WTC11 (cell line): ENCODE measurements around the gene SH3GL3. TPM values are rescaled to one million over a fixed set of nuclear protein-coding genes. Genes with fewer than 3 reads are reported as not detected.

Source experiments
- ATAC-seq: fragments of 200-7000 bp; cut with Tn5 transposase; 2 replicates; pipeline ENCODE4 v1.10.0; 2021; ENCODE audit warnings: mild to moderate bottlenecking, moderate library complexity
- CTCF ChIA-PET: fragments of 300-600 bp; sonication (Branson Sonifier 250); formaldehyde crosslinking; loops from one replicate; lab custom pipeline; 2021; ENCODE audit warnings: antibody characterized with exemption; lab: Charles Lee
- POLR2A ChIA-PET: fragments of 350-600 bp; sonication (Branson Sonifier 250); formaldehyde crosslinking; loops from one replicate; lab custom pipeline; 2021; ENCODE audit warnings: antibody characterized with exemption; lab: Charles Lee
- DNase-seq: peaks from one replicate; pipeline ENCODE4 v3.0.0; 2021; ENCODE audit warnings: low spot score
- H3K27ac Mint-ChIP-seq: 2 replicates; pipeline ENCODE4 v1.8.0; 2021; ENCODE audit warnings: mixed read lengths
- H3K27me3 Mint-ChIP-seq: 2 replicates; pipeline ENCODE4 v1.8.0; 2021; ENCODE audit warnings: low read depth, mild to moderate bottlenecking, moderate library complexity, mixed read lengths
- H3K36me3 Mint-ChIP-seq: 2 replicates; pipeline ENCODE4 v1.8.0; 2021; ENCODE audit warnings: mixed read lengths
- H3K4me1 Mint-ChIP-seq: 2 replicates; pipeline ENCODE4 v1.8.0; 2022; ENCODE audit warnings: mixed read lengths
- H3K4me3 Mint-ChIP-seq: 2 replicates; pipeline ENCODE4 v1.8.0; 2021; ENCODE audit warnings: mild to moderate bottlenecking, moderate library complexity, mixed read lengths
- H3K9me3 Mint-ChIP-seq: 2 replicates; pipeline ENCODE4 v1.8.0; 2021; ENCODE audit warnings: mixed read lengths
- ATF1 ChIP-seq: sonication (generic); formaldehyde crosslinking; IDR thresholded peaks from 2 replicates; pipeline ENCODE4 v1.8.1; 2023; ENCODE audit warnings: mild to moderate bottlenecking, moderate library complexity, missing genetic modification reagents
- E2F4 ChIP-seq: sonication (generic); formaldehyde crosslinking; IDR thresholded peaks from 2 replicates; pipeline ENCODE4 v1.8.1; 2022; ENCODE audit warnings: low read depth, mild to moderate bottlenecking, moderate library complexity, missing genetic modification reagents, borderline replicate concordance
- E2F5 ChIP-seq: sonication (generic); formaldehyde crosslinking; IDR thresholded peaks from 2 replicates; pipeline ENCODE4 v1.8.1; 2022; ENCODE audit warnings: mild to moderate bottlenecking, moderate library complexity, missing genetic modification reagents
- ESRRA ChIP-seq: sonication (generic); formaldehyde crosslinking; IDR thresholded peaks from 2 replicates; pipeline ENCODE4 v1.8.1; 2022; ENCODE audit warnings: mild to moderate bottlenecking, missing genetic modification reagents, borderline replicate concordance
- JAZF1 ChIP-seq: fragments of 250-450 bp; sonication (Bioruptor Pico); IDR thresholded peaks from 2 replicates; pipeline ENCODE4 v1.9.0; 2021; ENCODE audit warnings: moderate library complexity, mild to moderate bottlenecking, inconsistent platforms
- PRDM15 ChIP-seq: sonication (generic); formaldehyde crosslinking; IDR thresholded peaks from 2 replicates; pipeline ENCODE4 v1.8.0; 2022; ENCODE audit warnings: missing genetic modification reagents
- ZNF425 ChIP-seq: fragments of 250-450 bp; sonication (Bioruptor Pico); conservative IDR thresholded peaks from 2 replicates; pipeline ENCODE4 v1.9.0; 2021; ENCODE audit warnings: mild to moderate bottlenecking
- ZNF532 ChIP-seq: fragments of 250-450 bp; sonication (Bioruptor Pico); IDR thresholded peaks from 2 replicates; pipeline ENCODE4 v1.9.0; 2021; ENCODE audit warnings: mild to moderate bottlenecking, borderline replicate concordance
- total RNA-seq: library from RNA; stranded (reverse); gene quantifications from 3 replicates; pipeline ENCODE4 v1.2.3, GENCODE V29; 2021

Gene SH3GL3
- total RNA-seq, 1 experiment from 2014 or later = 9.2 TPM

GRCh38 chr15:83503595-83504364, 56.6 kb downstream of the SH3GL3 start (continued):
- no peak for TF ChIP-seq E2F4 (CRISPR knock-in tag)

- ATAC-seq (peak; percentile 47), DNase-seq (no peak)
- ChIA-PET POLR2A (interaction anchor here (0.6 kb wide), 1 partner anchor 52 kb away, joined by 3 read pairs; no protein-coding TSS in a partner anchor), CTCF (no interaction called here)
- H3K36me3 Mint-ChIP-seq = no peaks in the 10 kb centered on the region
- H3K9me3 Mint-ChIP-seq = no peaks in the 10 kb centered on the region
- peaks cover 11% of the 10 kb centered on the region for H3K4me1 Mint-ChIP-seq
- no peaks in the 10 kb centered on the region for H3K27me3 Mint-ChIP-seq
- no peak overlapping the region for H3K4me3 Mint-ChIP-seq
- no peak overlapping the region for H3K27ac Mint-ChIP-seq
- TF ChIP-seq E2F5 (CRISPR knock-in tag) = no peak
- TF ChIP-seq PRDM15 = peak; percentile 51; the same call in 1 of the 2 replicates
- TF ChIP-seq ESRRA (CRISPR knock-in tag) = no peak
- TF ChIP-seq E2F4 (CRISPR knock-in tag) = no peak
- no peak for TF ChIP-seq ATF1
- TF ChIP-seq JAZF1 = no peak
- no peak for TF ChIP-seq ZNF425 (CRISPR knock-in tag)
- TF ChIP-seq ZNF532 (CRISPR knock-in tag) = no peak
These were observed 57.2 kb downstream of the SH3GL3 start for GRCh38 chr15:83504365-83504764.
